NCI-H2196 (cell line): ENCODE data around the gene DNMT1.

ENCODE experiments used
- DNase-seq: peaks from one replicate; lab custom pipeline; 2025; ENCODE audit not compliant: unreplicated experiment; lab: John Stamatoyannopoulos, UW

Gene DNMT1

GRCh38 chr19:10142701-10143375 lies 51.9 kb downstream of the DNMT1 start:
- DNase-seq = no peak

DNA sequence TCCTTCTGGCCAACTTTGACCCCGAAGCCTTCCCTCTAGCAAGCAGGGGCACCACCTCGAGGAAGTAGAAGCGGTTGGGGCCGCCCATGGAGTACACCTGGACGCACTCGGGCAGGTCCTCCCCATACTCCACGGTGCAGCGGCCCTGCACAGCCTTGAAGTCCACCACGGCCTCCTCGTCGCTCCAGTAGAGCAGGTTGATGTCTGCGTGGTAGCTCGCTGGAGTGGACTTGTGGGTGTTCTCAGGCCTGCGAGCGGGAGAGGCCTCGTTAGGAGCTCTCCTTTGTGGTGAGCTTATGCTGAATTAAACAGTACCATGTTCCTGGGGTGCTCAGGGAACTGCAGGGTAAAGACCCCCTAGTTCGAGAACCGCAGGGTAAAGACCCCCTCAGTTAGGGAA lies 52.8 kb downstream of the DNMT1 start:
- DNase-seq = no peak

DNA sequence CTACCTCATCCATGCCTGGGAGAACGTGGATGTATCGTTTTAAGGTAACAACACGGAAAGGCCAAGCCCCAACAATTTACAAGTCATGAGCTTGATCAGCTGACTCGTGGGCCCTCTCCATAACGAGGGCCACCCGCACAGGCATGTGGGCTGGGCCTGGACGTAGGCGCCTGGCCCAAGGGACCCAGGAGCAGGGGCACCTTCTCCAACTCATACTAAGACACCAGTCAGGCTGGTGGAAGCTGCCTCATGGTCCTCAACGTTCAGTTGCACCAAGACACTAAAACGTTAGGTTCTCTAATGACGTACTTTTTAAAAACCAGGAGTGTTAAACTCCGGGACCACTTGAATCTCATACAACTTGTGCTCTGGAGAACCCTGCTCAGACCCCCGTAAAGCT lies 53.3 kb downstream of the DNMT1 start:
- no peak for DNase-seq

GRCh38 chr19:10139952-10140351 lies 54.8 kb downstream of the DNMT1 start:
- DNase-seq = no peak

DNA sequence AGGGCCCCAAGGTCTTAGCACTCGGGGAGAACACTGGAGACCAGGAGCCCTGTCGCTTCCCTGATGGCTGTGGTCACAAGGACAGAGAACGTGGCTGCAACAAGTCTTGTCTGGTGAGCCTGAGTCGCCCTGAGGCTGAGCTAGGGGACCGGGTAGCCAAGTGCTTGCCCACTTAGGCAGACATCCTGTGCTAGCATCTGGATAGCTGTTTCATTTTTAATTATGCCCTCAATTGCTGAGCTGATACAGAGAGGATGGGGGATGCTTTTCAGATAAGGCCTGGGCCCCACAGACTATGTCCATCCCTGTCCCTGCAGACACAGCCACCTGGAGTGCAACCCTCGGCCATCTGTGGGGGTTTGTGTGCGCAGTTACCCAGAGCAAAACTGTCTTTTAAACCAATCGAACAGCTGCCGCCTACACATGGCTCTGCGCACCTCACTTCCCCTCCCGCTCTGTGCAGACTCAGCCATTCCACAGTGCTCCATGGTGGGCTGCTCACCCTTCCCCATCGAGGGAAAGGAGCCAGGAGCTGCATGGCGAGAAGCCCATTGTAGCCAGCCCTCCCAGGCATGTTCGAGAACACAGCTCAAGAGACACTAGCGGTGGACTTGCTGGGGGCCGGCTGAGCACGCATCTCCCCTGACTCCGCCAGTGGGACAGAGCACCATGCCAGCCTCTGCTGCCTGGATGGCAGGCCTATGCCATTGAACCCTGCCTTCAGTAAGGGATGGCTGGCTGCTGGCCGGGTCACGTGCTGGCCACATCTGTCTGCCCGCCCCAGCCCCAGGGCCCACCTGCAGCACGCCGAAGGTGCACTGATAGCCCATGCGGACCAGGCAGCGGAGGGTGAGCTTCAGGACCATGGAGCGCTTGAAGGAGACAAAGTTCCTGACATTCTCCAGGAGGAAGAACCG lies 55.6 kb downstream of the DNMT1 start:
- DNase-seq = no peak

- DNase-seq = no peak
Measured at GRCh38 chr19:10137751-10138682, 56.7 kb downstream of the DNMT1 start.

DNA sequence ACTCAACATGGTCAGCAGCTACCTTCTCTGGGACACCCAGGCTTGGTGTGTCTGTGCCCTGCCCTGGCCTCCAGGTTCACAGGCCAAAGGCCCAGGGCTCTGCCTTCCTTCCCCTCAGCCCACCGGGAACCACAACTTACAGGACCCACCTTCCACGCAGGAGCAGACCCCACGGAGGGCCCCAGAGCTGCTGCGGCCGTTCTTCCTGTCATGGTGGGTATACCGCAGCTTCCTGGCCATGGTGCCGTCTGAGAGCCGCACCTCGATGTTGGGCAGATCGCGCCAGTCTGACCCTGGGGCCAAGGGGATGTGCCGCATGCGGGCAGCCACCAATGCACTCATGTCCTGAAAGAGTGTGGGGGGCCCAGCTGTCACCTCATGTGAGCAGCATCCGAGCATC lies 57.8 kb downstream of the DNMT1 start:
- no peak for DNase-seq

- no peak for DNase-seq
Measured at GRCh38 chr19:10135551-10136334, 59.0 kb downstream of the DNMT1 start.

DNA sequence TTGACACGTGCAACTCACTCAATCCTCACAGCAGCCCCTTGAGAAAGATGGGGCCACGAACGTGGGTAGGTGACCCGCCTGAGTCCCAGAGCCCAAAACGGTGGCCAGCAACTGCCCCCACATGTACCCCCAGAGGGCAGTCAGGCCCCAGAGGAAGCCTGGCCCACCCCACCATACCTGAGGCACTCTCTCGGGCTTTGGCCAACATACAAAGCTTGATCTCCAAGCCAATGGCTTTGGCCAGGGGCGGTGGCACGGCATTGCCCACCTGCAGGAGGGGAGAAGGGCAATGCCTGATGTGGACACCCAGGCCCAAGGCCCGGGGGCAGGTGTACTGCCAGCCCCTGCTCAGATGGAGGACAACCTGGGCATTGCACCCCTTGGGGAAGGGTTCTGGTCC lies 60.7 kb downstream of the DNMT1 start:
- DNase-seq = no peak

- no peak for DNase-seq
Measured at GRCh38 chr19:10133596-10133995, 61.2 kb downstream of the DNMT1 start.

- DNase-seq = no peak
Measured at GRCh38 chr19:10132905-10133304, 61.8 kb downstream of the DNMT1 start.

- DNase-seq = no peak
Measured at GRCh38 chr19:10126213-10126639, 68.5 kb downstream of the DNMT1 start.

- no peak for DNase-seq
Measured at GRCh38 chr19:10124429-10124828, 70.3 kb downstream of the DNMT1 start.

DNA sequence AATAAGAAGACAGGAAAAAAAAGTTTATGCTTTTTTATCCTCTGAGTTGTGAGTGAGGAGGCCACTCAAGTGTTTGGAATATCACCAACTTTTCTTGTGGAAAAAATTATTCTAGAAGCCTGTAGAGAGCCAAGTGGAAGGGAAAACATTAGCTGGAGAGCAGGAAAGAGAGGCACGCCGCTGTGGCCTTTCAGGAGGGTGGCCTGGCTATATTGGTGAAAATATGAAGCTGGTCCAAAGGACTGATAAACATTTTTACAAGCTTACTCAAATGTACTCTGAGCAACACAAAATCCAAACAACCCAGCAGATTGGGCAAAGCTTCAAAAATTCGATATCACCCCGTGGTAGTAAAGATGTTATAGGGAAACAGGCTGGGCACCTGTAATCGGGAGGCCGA lies 72.7 kb downstream of the DNMT1 start:
- DNase-seq = no peak

DNA sequence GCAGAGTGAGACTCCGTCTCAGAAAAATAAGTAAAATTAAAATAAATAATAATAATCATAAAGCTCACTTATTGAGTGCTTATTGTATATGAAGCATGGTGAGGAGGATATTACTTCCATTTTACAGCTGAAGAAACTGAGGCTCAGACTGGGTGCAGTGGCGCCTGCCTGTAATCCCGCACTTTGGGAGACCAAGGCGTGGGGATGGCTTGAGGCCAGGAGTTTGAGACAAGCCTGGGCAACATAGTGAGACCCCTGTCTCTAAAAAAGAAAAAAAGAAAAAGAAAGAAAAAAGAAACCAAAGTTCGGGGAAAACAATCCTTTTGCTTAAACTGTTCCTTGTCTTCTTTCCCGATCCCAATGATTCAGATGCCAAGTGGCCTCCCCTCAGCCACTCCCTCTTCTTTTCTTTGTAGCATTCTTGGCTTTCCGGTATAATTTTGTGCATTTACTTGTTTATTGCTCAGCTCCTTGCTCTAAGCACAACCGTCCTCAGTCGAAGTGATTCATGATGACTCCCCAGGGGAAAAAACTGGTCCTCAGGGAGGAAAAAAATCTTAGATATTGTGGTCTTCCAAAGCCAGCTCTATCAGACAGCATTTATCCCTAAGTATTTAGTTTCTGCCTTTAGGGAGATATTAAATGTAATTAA lies 74.1 kb downstream of the DNMT1 start:
- DNase-seq = no peak

GRCh38 chr19:10118960-10119359 lies 75.8 kb downstream of the DNMT1 start:
- no peak for DNase-seq

- no peak for DNase-seq
Measured at GRCh38 chr19:10116866-10117616, 77.7 kb downstream of the DNMT1 start.

DNA sequence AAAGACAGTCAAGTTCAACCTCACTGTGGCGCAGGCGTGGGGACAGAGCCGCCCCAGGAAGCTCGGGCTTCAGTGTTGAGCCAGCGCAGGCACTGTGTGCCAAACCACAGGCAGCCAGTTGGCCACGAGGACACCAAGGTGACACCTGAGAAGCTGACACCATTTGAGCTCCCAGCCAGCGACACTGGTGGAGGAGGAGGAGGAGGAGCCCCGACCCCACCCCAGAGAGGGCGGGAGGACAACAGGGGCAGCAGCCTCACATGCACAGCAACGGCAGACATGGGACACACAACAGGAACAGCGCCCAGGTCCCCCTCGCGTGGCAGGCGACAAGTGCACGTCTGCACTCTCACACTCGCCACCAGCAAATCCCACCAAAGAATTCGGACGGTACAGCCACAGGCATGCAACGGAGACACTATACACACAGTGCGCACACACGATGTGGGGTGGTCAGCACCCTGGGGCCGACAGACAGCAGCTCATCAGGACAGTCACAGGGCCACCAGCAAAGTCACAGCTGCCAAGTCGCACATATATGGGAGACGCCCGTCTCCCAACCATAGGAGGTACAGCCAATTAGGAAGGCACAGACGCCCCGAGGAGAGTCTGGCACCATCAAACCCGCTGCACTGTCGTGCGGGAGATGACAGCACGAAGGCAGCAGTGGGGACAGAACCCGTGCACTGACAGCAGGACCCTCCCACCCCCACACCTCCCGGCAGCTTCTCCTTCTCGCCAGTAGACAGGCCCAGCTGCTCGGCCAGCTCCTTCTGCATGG lies 78.5 kb downstream of the DNMT1 start:
- DNase-seq = no peak
